H9 (cell line): ENCODE measurements around the gene EEF2KMT. TPM values are rescaled to one million over a fixed set of nuclear protein-coding genes. Genes with fewer than 3 reads are reported as not detected.
"Not testable (repeated sequence)": the region's sequence is repeated elsewhere in the genome, so short reads cannot be mapped to it uniquely, and the experiment has no call there.

ENCODE experiments used
- DNase-seq: peaks from one replicate; pipeline ENCODE4 v3.0.0-alpha.2; 2017
- H2AFZ ChIP-seq: one replicate; pipeline ENCODE4 v1.6.1; 2013; ENCODE audit warnings: mild to moderate bottlenecking, low read length, control low read depth, moderate library complexity
- H2AK5ac ChIP-seq: 2 replicates; pipeline ENCODE4 v1.6.1; 2013; ENCODE audit warnings: low read length, control low read depth, mixed read lengths; ENCODE audit not compliant: insufficient read length
- H2BK120ac ChIP-seq: one replicate; pipeline ENCODE4 v1.6.1; 2013; ENCODE audit warnings: low read depth, mild to moderate bottlenecking, low read length, control low read depth, inconsistent platforms; ENCODE audit not compliant: poor library complexity, severe bottlenecking
- H2BK12ac ChIP-seq: 2 replicates; pipeline ENCODE4 v1.6.1; 2013; ENCODE audit warnings: low read length, control low read depth, mixed read lengths, low read depth; ENCODE audit not compliant: insufficient read length
- H2BK15ac ChIP-seq: 2 replicates; pipeline ENCODE4 v1.6.1; 2013; ENCODE audit warnings: low read depth, low read length, control low read depth
- H2BK20ac ChIP-seq: one replicate; pipeline ENCODE4 v1.6.1; 2013; ENCODE audit warnings: low read depth, mild to moderate bottlenecking, low read length, control low read depth, inconsistent platforms; ENCODE audit not compliant: poor library complexity, severe bottlenecking
- H2BK5ac ChIP-seq: 2 replicates; pipeline ENCODE4 v1.6.1; 2013; ENCODE audit warnings: low read length, control low read depth, mixed read lengths; ENCODE audit not compliant: insufficient read length
- H3K14ac ChIP-seq: 2 replicates; pipeline ENCODE4 v1.6.1; 2013; ENCODE audit warnings: low read length, control low read depth; ENCODE audit not compliant: insufficient read depth
- H3K18ac ChIP-seq: 2 replicates; pipeline ENCODE4 v1.6.1; 2013; ENCODE audit warnings: low read depth, mild to moderate bottlenecking, mixed read lengths, low read length, control low read depth; ENCODE audit not compliant: insufficient read length
- H3K23ac ChIP-seq: 2 replicates; pipeline ENCODE4 v1.6.1; 2013; ENCODE audit warnings: low read length, control low read depth, mixed read lengths, low read depth; ENCODE audit not compliant: insufficient read length
- H3K23me2 ChIP-seq: 2 replicates; pipeline ENCODE4 v1.6.1; 2013; ENCODE audit warnings: low read depth, mild to moderate bottlenecking, mixed read lengths, low read length, control low read depth; ENCODE audit not compliant: insufficient read length, poor library complexity, severe bottlenecking
- H3K27ac ChIP-seq: 2 replicates; pipeline ENCODE4 v1.5.1; 2013; ENCODE audit warnings: low read length, control low read depth, mixed read lengths, low read depth; ENCODE audit not compliant: insufficient read length
- H3K27me3 ChIP-seq: 2 replicates; pipeline ENCODE4 v1.6.1; 2013; ENCODE audit warnings: low read length, control low read depth, inconsistent platforms; ENCODE audit not compliant: insufficient read depth
- H3K4ac ChIP-seq: 2 replicates; pipeline ENCODE4 v1.6.1; 2013; ENCODE audit warnings: low read depth, mild to moderate bottlenecking, control low read depth, inconsistent platforms, low read length, moderate library complexity
- H3K4me1 ChIP-seq: 2 replicates; pipeline ENCODE4 v1.6.1; 2013; ENCODE audit warnings: low read length, control low read depth, inconsistent platforms; ENCODE audit not compliant: insufficient read depth
- H3K4me2 ChIP-seq: 2 replicates; pipeline ENCODE4 v1.6.1; 2013; ENCODE audit warnings: low read length, control low read depth, mixed read lengths; ENCODE audit not compliant: insufficient read length, insufficient read depth
- H3K56ac ChIP-seq: 2 replicates; pipeline ENCODE4 v1.6.1; 2013; ENCODE audit warnings: low read depth, mild to moderate bottlenecking, mixed read lengths, low read length, control low read depth; ENCODE audit not compliant: insufficient read length
- H3K79me1 ChIP-seq: 2 replicates; pipeline ENCODE4 v1.6.1; 2013; ENCODE audit warnings: low read depth, mild to moderate bottlenecking, moderate library complexity, low read length, control low read depth, inconsistent platforms; ENCODE audit not compliant: insufficient read depth, poor library complexity, severe bottlenecking
- H3K79me2 ChIP-seq: 2 replicates; pipeline ENCODE4 v1.6.1; 2013; ENCODE audit warnings: low read length, control low read depth, inconsistent platforms; ENCODE audit not compliant: insufficient read depth
- H3K9ac ChIP-seq: 2 replicates; pipeline ENCODE4 v1.6.1; 2013; ENCODE audit warnings: low read length, control low read depth, mixed read lengths; ENCODE audit not compliant: insufficient read length; ENCODE audit errors: extremely low read depth
- H3K9me3 ChIP-seq: one replicate; pipeline ENCODE4 v1.6.1; 2013; ENCODE audit warnings: low read depth, low read length, inconsistent platforms; ENCODE audit not compliant: control insufficient read depth
- H3T11ph ChIP-seq: one replicate; pipeline ENCODE4 v1.6.1; 2013; ENCODE audit warnings: mild to moderate bottlenecking, low read length, control low read depth, inconsistent platforms
- H4K20me1 ChIP-seq: one replicate; pipeline ENCODE4 v1.6.1; 2013; ENCODE audit not compliant: control insufficient read depth, insufficient read length, insufficient read depth
- H4K5ac ChIP-seq: 2 replicates; pipeline ENCODE4 v1.6.1; 2013; ENCODE audit warnings: low read depth, mild to moderate bottlenecking, mixed read lengths, low read length, control low read depth; ENCODE audit not compliant: insufficient read length
- H4K8ac ChIP-seq: replicated peaks from 2 replicates; pipeline ENCODE4 v1.6.1; 2013; ENCODE audit warnings: low read length, control low read depth, mixed read lengths, low read depth; ENCODE audit not compliant: insufficient read length
- H4K91ac ChIP-seq: 2 replicates; pipeline ENCODE4 v1.6.1; 2013; ENCODE audit warnings: low read depth, mild to moderate bottlenecking, moderate library complexity, mixed read lengths, low read length, control low read depth; ENCODE audit not compliant: insufficient read length
- H3K27ac Mint-ChIP-seq, 3 experiments: 2 replicates in 2 of 3; 3 replicates in 1 of 3; pipeline ENCODE4 v1.8.0; 2020 to 2021; ENCODE audit warnings: mixed read lengths in 3 of 3, mild to moderate bottlenecking in 1 of 3, moderate library complexity in 1 of 3
- H3K27me3 Mint-ChIP-seq: 2 replicates; pipeline ENCODE4 v1.8.0; 2021; ENCODE audit warnings: low read depth, mild to moderate bottlenecking, moderate library complexity, mixed read lengths
- H3K36me3 Mint-ChIP-seq, 3 experiments: 2 replicates in 2 of 3; 3 replicates in 1 of 3; pipeline ENCODE4 v1.8.0; 2020 to 2021; ENCODE audit warnings: low read depth in 3 of 3, mixed read lengths in 3 of 3; ENCODE audit not compliant: insufficient read depth in 1 of 3
- H3K4me1 Mint-ChIP-seq, 2 experiments: 2 replicates each; pipeline ENCODE4 v1.8.0; 2020; ENCODE audit warnings: mixed read lengths in 2 of 2
- H3K4me3 Mint-ChIP-seq, 2 experiments: 2 replicates in 1 of 2; 3 replicates in 1 of 2; pipeline ENCODE4 v1.8.0; 2020 to 2021; ENCODE audit warnings: mild to moderate bottlenecking in 2 of 2, mixed read lengths in 2 of 2, moderate library complexity in 1 of 2
- H3K9me3 Mint-ChIP-seq, 2 experiments: 2 replicates in 1 of 2; 3 replicates in 1 of 2; pipeline ENCODE4 v1.8.0; 2020; ENCODE audit warnings: mild to moderate bottlenecking in 2 of 2, mixed read lengths in 2 of 2, moderate library complexity in 1 of 2
- WGBS: extraction: QIAGEN DNeasy Blood & Tissue Kit; methylation state at CpG from one replicate; pipeline ENCODE4 v1.1.7; 2013; ENCODE audit warnings: missing lambda C conversion rate, low lambda C conversion rate, mixed read lengths; ENCODE audit not compliant: insufficient read length; ENCODE audit errors: extremely low coverage; 5-methylcytosine and 5-hydroxymethylcytosine counted together
- total RNA-seq: library from RNA; stranded (reverse); gene quantifications from 2 replicates; pipeline ENCODE4 v1.2.1, GENCODE V29; 2021

EEF2KMT gene
- total RNA-seq, 1 experiment from 2014 or later, result 16.4 TPM

- H4K91ac ChIP-seq, H3K9me3 Mint-ChIP-seq, H2AK5ac ChIP-seq, H3K56ac ChIP-seq, H3K27me3 ChIP-seq, H2BK5ac ChIP-seq, H2BK120ac ChIP-seq, H2BK20ac ChIP-seq, H3K23me2 ChIP-seq, H2BK15ac ChIP-seq, H2BK12ac ChIP-seq, H3K36me3 Mint-ChIP-seq, H3K4ac ChIP-seq, H3K23ac ChIP-seq, H3K27me3 Mint-ChIP-seq, H2AFZ ChIP-seq, H3K79me2 ChIP-seq, H3K14ac ChIP-seq, H3K4me2 ChIP-seq, H3K27ac ChIP-seq, H3K4me1 ChIP-seq, H4K5ac ChIP-seq, H3K18ac ChIP-seq, H4K8ac ChIP-seq, H3K79me1 ChIP-seq, H3K4me1 Mint-ChIP-seq, H3K9ac ChIP-seq, H3K9me3 ChIP-seq, H3T11ph ChIP-seq, H4K20me1 ChIP-seq, H3K27ac Mint-ChIP-seq, DNase-seq, H3K4me3 Mint-ChIP-seq: not testable (repeated sequence)
- no CpG with 5 or more reads among the region's 10 CpGs for WGBS
These were observed 13.3 kb upstream of the EEF2KMT start for GRCh38 chr16:5110933-5111332.
